ENCODE data around the gene FGFBP3. TPM values are rescaled to one million over a fixed set of nuclear protein-coding genes. Genes with fewer than 3 reads are reported as not detected.

FGFBP3 gene
- total and polyA plus RNA-seq, 2 of the 4 experiments (the other 2 are of a cell fraction): under 0.01 to 0.36 TPM

DNA sequence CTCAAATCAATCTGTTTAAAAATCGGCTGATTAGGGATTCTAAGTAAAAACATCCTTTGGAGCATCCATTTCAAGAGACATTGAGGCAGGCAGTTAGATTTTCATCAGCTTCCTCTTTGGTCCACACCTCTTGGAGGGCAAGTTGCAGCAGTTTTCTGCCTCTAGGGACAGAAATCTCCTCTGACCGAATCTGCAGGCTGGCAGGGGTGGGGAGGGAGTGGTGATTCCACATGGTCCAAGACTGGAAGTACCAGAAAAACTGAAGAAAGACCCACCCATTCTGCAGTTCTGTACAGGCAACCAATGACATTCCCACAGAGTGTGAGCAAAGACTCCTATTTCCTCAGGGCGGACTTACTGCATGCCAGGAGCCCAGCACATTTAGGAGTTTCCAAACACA lies 29.0 kb downstream of the FGFBP3 start:
- Histone ChIP-seq H3K9me1 (ENCODE audit: insufficient read depth, low read length) (no peaks in the 10 kb centered on the region; the same call in 1 of the 2 replicates), H3K9ac (ENCODE audit: low read depth, low read length) (no peak overlapping the region), H2BK5ac (ENCODE audit: low read depth, low read length, poor library complexity, severe bottlenecking) (no peak overlapping the region), H4K8ac (ENCODE audit: low read depth in 2 of 2, low read length in 2 of 2) (no peak overlapping the region), H2AFZ (replicated peaks; ENCODE audit: low read length, poor library complexity) (peak overlapping the region; percentile 38), H2BK120ac (ENCODE audit: low read depth, low read length) (no peak overlapping the region), H3K56ac (ENCODE audit: extremely low read depth, insufficient read depth, low read length) (no peak overlapping the region), H3K4me3 (ENCODE audit: insufficient read depth, low read depth, low read length) (no peak overlapping the region), H2BK15ac (ENCODE audit: low read depth, low read length) (no peak overlapping the region), H3K79me1 (ENCODE audit: low read depth in 1 of 2, low read length in 2 of 2) (no peaks in the 10 kb centered on the region), H3K27me3 (ENCODE audit: control insufficient read depth, insufficient read depth, low read length) (no peaks in the 10 kb centered on the region; the same call in 1 of the 2 replicates), H3K23ac (ENCODE audit: low read depth, low read length) (no peak overlapping the region), H2AK5ac (ENCODE audit: low read depth, low read length) (no peak overlapping the region), H3K36me3 (ENCODE audit: control insufficient read depth, insufficient read depth, low read length) (no peaks in the 10 kb centered on the region), H4K5ac (ENCODE audit: low read depth, low read length) (no peak overlapping the region), H3K9me3 (ENCODE audit: control insufficient read depth, insufficient read depth, low read length) (no peaks in the 10 kb centered on the region; the same call in 1 of the 2 replicates), H3K4ac (ENCODE audit: low read depth, low read length) (no peak overlapping the region), H3K18ac (ENCODE audit: low read depth, low read length) (no peak overlapping the region), H2BK20ac (ENCODE audit: low read depth, low read length) (no peak overlapping the region), H2AK9ac (replicated peaks; ENCODE audit: low read depth, low read length, poor library complexity) (no peak overlapping the region), H3K14ac (replicated peaks; ENCODE audit: low read depth, low read length) (no peak overlapping the region), H4K20me1 (ENCODE audit: insufficient read depth, low read length) (no peaks in the 10 kb centered on the region), H3K27ac (ENCODE audit: insufficient read depth, low read length) (no peak overlapping the region), H3K4me1 (ENCODE audit: control insufficient read depth, insufficient read depth, low read length) (no peaks in the 10 kb centered on the region), H3K4me2 (ENCODE audit: low read depth, low read length) (no peak overlapping the region), H4K91ac (ENCODE audit: insufficient read depth, low read depth, low read length) (no peak overlapping the region)
- ChIA-PET POLR2A (ENCODE audit: unreplicated experiment) (no interaction called here), CTCF (no interaction called here)
- in situ Hi-C loops (cut with MboI; ENCODE audit: low sequenced_read_pairs) (no loop called here), intact Hi-C loops (cut with micrococcal nuclease) (no loop called here), dilution Hi-C loops (cut with HindIII; ENCODE audit: low sequenced_read_pairs, unreplicated experiment) (no loop called here)
- no peak for TF ChIP-seq RAD21 (IDR thresholded peaks at IDR 0.05; ENCODE audit: low read length)
- TF ChIP-seq CEBPB (IDR thresholded peaks at IDR 0.05; ENCODE audit: low read depth, low read length): no peak
- TF ChIP-seq MXI1 (IDR thresholded peaks at IDR 0.05; ENCODE audit: borderline replicate concordance, low read depth, low read length): no peak
- no peak for TF ChIP-seq POLR2A (IDR thresholded peaks at IDR 0.05; ENCODE audit: low read depth, low read length)
- no peak for TF ChIP-seq RFX5 (IDR thresholded peaks at IDR 0.05; ENCODE audit: low read depth, low read length)
- TF ChIP-seq BHLHE40 (IDR thresholded peaks at IDR 0.05; ENCODE audit: low read depth, low read length): no peak
- no peak for TF ChIP-seq FOS (IDR thresholded peaks at IDR 0.05; ENCODE audit: low read depth, low read length)
- TF ChIP-seq RCOR1 (IDR thresholded peaks at IDR 0.05; ENCODE audit: insufficient replicate concordance, low read length): no peak
- TF ChIP-seq CHD1 (IDR thresholded peaks at IDR 0.05; ENCODE audit: low read depth, low read length): no peak
- TF ChIP-seq CTCF (conservative IDR thresholded peaks at IDR 0.05; ENCODE audit: low read depth, low read length): no peak
- TF ChIP-seq MAZ (IDR thresholded peaks at IDR 0.05; ENCODE audit: borderline replicate concordance, low read depth, low read length): no peak
- TF ChIP-seq ELK1 (IDR thresholded peaks at IDR 0.05; ENCODE audit: borderline replicate concordance, low read depth, low read length): no peak
- no peak for TF ChIP-seq NFE2L2 (IDR thresholded peaks at IDR 0.05; ENCODE audit: low read depth, low read length)
- TF ChIP-seq SMC3 (IDR thresholded peaks at IDR 0.05; ENCODE audit: low read depth, low read length): no peak
- TF ChIP-seq USF2 (IDR thresholded peaks at IDR 0.05; ENCODE audit: low read depth, low read length): no peak
- no peak for TF ChIP-seq MAFK (IDR thresholded peaks at IDR 0.05; ENCODE audit: low read depth, low read length)
- no peak for DNase-seq
- WGBS, 2 experiments (ENCODE audit: extremely low coverage in 2 of 2, insufficient read length in 1 of 2): no CpG with 5 or more reads among the region's 3 CpGs
- ATAC-seq (ENCODE audit: low read depth): peak; percentile 14; the same call in 1 of the 2 replicates
- BruUV-seq (replicated peaks): no TSS peak

All from IMR-90 (cell line).